T-cell (primary cell): ENCODE measurements around the gene DCN. TPM values are rescaled to one million over a fixed set of nuclear protein-coding genes. Genes with fewer than 3 reads are reported as not detected.

Experiments
- ATAC-seq, 4 experiments: fragments of 200-7000 bp in 3 of 4; fragments of 150-1000 bp in 1 of 4; cut with Tn5 transposase; replicated peaks in 1 of 4; 1 replicate in 3 of 4; 2 replicates in 1 of 4; pipeline ENCODE4 v1.10.0; 2021; ENCODE audit warnings: moderate library complexity in 3 of 4, mild to moderate bottlenecking in 2 of 4, moderate number of reproducible peaks in 1 of 4
- CTCF ChIA-PET, 2 donors: fragments of 300-600 bp; sonication (Branson Sonifier 250); formaldehyde crosslinking; loops; one replicate each; lab custom pipeline; 2022; ENCODE audit warnings: antibody characterized with exemption in 2 of 2; lab: Charles Lee
- POLR2A ChIA-PET, 2 donors: fragments of 300-600 bp; sonication (Branson Sonifier 250); formaldehyde crosslinking; loops; one replicate each; lab custom pipeline; 2022; ENCODE audit warnings: antibody characterized with exemption in 2 of 2; lab: Charles Lee
- DNase-seq, 35 experiments: peaks; one replicate each; pipeline versions ENCODE4 v3.0.0 to v3.0.0-alpha.2; 2013 to 2023
- H3K27ac ChIP-seq: one replicate; pipeline ENCODE4 v1.5.1; 2013; ENCODE audit warnings: low read length
- H3K27me3 ChIP-seq, 2 experiments: replicated peaks in 1 of 2; 1 replicate in 1 of 2; 2 replicates in 1 of 2; pipeline versions ENCODE4 v1.6.1 to v1.7.0; 2013; ENCODE audit warnings: low read length in 1 of 2, mixed read lengths in 1 of 2; ENCODE audit not compliant: control insufficient read depth in 2 of 2, insufficient read depth in 2 of 2; ENCODE audit errors: extremely low read depth in 1 of 2
- H3K36me3 ChIP-seq, 2 donors: 1 replicate in 1 of 2; 2 replicates in 1 of 2; pipeline versions ENCODE4 v1.6.1 to v1.7.0; 2013; ENCODE audit warnings: low read length in 1 of 2; ENCODE audit not compliant: control insufficient read depth in 2 of 2, insufficient read depth in 1 of 2; ENCODE audit errors: extremely low read depth in 1 of 2
- H3K4me1 ChIP-seq, 2 experiments: 1 replicate in 1 of 2; 2 replicates in 1 of 2; pipeline versions ENCODE4 v1.6.1 to v1.7.0; 2013; ENCODE audit warnings: low read length in 2 of 2, mixed read lengths in 1 of 2; ENCODE audit not compliant: insufficient read depth in 2 of 2, control insufficient read depth in 1 of 2; ENCODE audit errors: extremely low read depth in 1 of 2
- H3K4me3 ChIP-seq, 2 donors: 1 replicate in 1 of 2; 2 replicates in 1 of 2; pipeline versions ENCODE4 v1.5.1 to v1.7.0; 2013; ENCODE audit warnings: mild to moderate bottlenecking in 2 of 2, low read length in 1 of 2, moderate library complexity in 1 of 2; ENCODE audit not compliant: control insufficient read depth in 1 of 2; ENCODE audit errors: extremely low read depth in 1 of 2
- H3K9me3 ChIP-seq: 2 replicates; pipeline ENCODE4 v1.7.0; 2013
- H3K27ac Mint-ChIP-seq, 2 donors: one replicate each; pipeline ENCODE4 v1.8.0; 2020 to 2021; ENCODE audit warnings: mild to moderate bottlenecking in 2 of 2, mixed read lengths in 2 of 2
- H3K27me3 Mint-ChIP-seq, 2 donors: one replicate each; pipeline ENCODE4 v1.8.0; 2021 to 2022; ENCODE audit warnings: mixed read lengths in 2 of 2
- H3K36me3 Mint-ChIP-seq: one replicate; pipeline ENCODE4 v1.8.0; 2021; ENCODE audit warnings: mixed read lengths
- H3K4me1 Mint-ChIP-seq, 3 donors: one replicate each; pipeline ENCODE4 v1.8.0; 2020 to 2022; ENCODE audit warnings: mixed read lengths in 3 of 3, mild to moderate bottlenecking in 1 of 3
- H3K4me3 Mint-ChIP-seq, 3 donors: one replicate each; pipeline ENCODE4 v1.8.0; 2020 to 2022; ENCODE audit warnings: mild to moderate bottlenecking in 3 of 3, mixed read lengths in 3 of 3, moderate library complexity in 3 of 3
- H3K9me3 Mint-ChIP-seq, 3 donors: one replicate each; pipeline ENCODE4 v1.8.0; 2020 to 2022; ENCODE audit warnings: mixed read lengths in 3 of 3
- WGBS: methylation state at CpG from one replicate; pipeline ENCODE4 v1.1.5; 2013; ENCODE audit warnings: missing lambda C conversion rate; ENCODE audit not compliant: insufficient coverage; 5-methylcytosine and 5-hydroxymethylcytosine counted together
- total RNA-seq, 35 experiments: library from RNA in 6 of 35; stranded (reverse) in 6 of 35; fragments of 120-200 nt in 1 of 35; gene quantifications; one replicate each; pipeline versions ENCODE4 v1.2.1 to v1.2.4 and lab custom pipeline; 2013 to 2026

The DCN gene
- total RNA-seq, 5 donors from 2014 or later (not counting 1 experiment from before 2014, with no cell fraction given), result 3.4 to 6.9 (median 6.8) TPM; not detected in 2

DNA sequence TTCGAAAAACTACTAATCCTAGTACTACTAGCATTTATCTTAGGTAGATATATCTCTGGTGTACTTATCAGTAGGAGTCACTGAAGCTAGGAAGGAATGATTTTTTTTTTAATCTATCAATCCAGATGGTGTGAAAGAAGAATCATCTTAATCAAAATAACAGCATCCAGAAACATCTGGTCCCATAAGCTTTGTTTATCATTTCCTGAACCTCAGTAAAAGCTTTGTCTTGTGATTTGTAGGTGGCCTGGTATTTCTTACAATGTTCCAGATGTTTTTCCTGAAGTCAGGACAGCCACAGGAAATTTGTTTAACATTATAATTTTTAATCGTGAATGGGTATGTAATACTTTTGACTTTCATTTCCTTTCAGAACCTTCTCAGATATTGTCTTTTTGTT lies 43.3 kb downstream of the DCN start:
- no CpG with 5 or more reads among the region's 2 CpGs for WGBS
- H3K4me1 ChIP-seq, result no peaks in the 10 kb centered on the region
- H3K36me3 Mint-ChIP-seq, result no peaks in the 10 kb centered on the region
- no peaks in the 10 kb centered on the region for H3K9me3 ChIP-seq
- CTCF ChIA-PET, result no interaction called here
- peaks cover 2 to 7% of the 10 kb centered on the region in 2 donors for H3K27me3 Mint-ChIP-seq
- H3K9me3 Mint-ChIP-seq, result peaks cover 0 to 3% (median 0%) of the 10 kb centered on the region in 3 donors
- no peak overlapping the region for H3K27ac ChIP-seq
- no peak overlapping the region for H3K27ac Mint-ChIP-seq
- H3K4me3 Mint-ChIP-seq, result no peak overlapping the region
- POLR2A ChIA-PET, result no interaction called here
- no peaks in the 10 kb centered on the region for H3K36me3 ChIP-seq
- H3K27me3 ChIP-seq, result no peaks in the 10 kb centered on the region
- H3K4me1 Mint-ChIP-seq, result no peaks in the 10 kb centered on the region
- ATAC-seq (no peak), DNase-seq (no peak)
- H3K4me3 ChIP-seq, result no peak overlapping the region

GRCh38 chr12:91138337-91138920 lies 44.2 kb downstream of the DCN start:
- ChIA-PET POLR2A (no interaction called here), CTCF (interaction anchor here in 1 of 2 donors (0.6 kb wide), 1 partner anchor 15 kb away, joined by 3 read pairs; no protein-coding TSS in a partner anchor)
- H3K27me3 Mint-ChIP-seq, result peaks cover 2 to 7% of the 10 kb centered on the region in 2 donors
- no peak overlapping the region for H3K27ac Mint-ChIP-seq
- H3K27ac ChIP-seq, result no peak overlapping the region
- no peak overlapping the region for H3K4me3 ChIP-seq
- WGBS, result no CpG with 5 or more reads among the region's 1 CpG
- ATAC-seq (no peak), DNase-seq (no peak)
- peaks cover 0 to 3% (median 0%) of the 10 kb centered on the region in 3 donors for H3K9me3 Mint-ChIP-seq
- H3K4me1 Mint-ChIP-seq, result no peaks in the 10 kb centered on the region
- H3K9me3 ChIP-seq, result no peaks in the 10 kb centered on the region
- H3K4me1 ChIP-seq, result no peaks in the 10 kb centered on the region
- no peaks in the 10 kb centered on the region for H3K36me3 ChIP-seq
- H3K4me3 Mint-ChIP-seq, result no peak overlapping the region
- H3K36me3 Mint-ChIP-seq, result no peaks in the 10 kb centered on the region
- no peaks in the 10 kb centered on the region for H3K27me3 ChIP-seq

- no CpG with 5 or more reads among the region's 1 CpG for WGBS
- CTCF ChIA-PET, result no interaction called here
These were observed 48.7 kb downstream of the DCN start for GRCh38 chr12:91133871-91134270.

GRCh38 chr12:91129662-91130362 lies 52.8 kb downstream of the DCN start:
- Mint-ChIP-seq H3K36me3 (no peaks in the 10 kb centered on the region), H3K4me3 (no peak overlapping the region), H3K9me3 (no peaks in the 10 kb centered on the region), H3K27ac (no peak overlapping the region), H3K27me3 (peaks cover 0 to 3% of the 10 kb centered on the region in 2 donors), H3K4me1 (no peaks in the 10 kb centered on the region)
- ATAC-seq, result no peak
- no peak overlapping the region for H3K4me3 ChIP-seq
- H3K4me1 ChIP-seq, result no peaks in the 10 kb centered on the region
- H3K27me3 ChIP-seq, result no peaks in the 10 kb centered on the region
- H3K36me3 ChIP-seq, result no peaks in the 10 kb centered on the region
- no peak for DNase-seq
- 40% methylated on average over 1 of the region's 2 CpGs for WGBS
- no peak overlapping the region for H3K27ac ChIP-seq
- ChIA-PET CTCF (no interaction called here), POLR2A (no interaction called here)
- no peaks in the 10 kb centered on the region for H3K9me3 ChIP-seq

More at GRCh38 chr12:91133871-91134270, 48.7 kb downstream of the DCN start:
- no peaks in the 10 kb centered on the region for H3K36me3 Mint-ChIP-seq
- Histone ChIP-seq H3K27me3 (no peaks in the 10 kb centered on the region), H3K4me3 (no peak overlapping the region), H3K4me1 (no peaks in the 10 kb centered on the region), H3K36me3 (no peaks in the 10 kb centered on the region), H3K9me3 (no peaks in the 10 kb centered on the region), H3K27ac (no peak overlapping the region)
- H3K27me3 Mint-ChIP-seq, result peaks cover 0 to 2% of the 10 kb centered on the region in 2 donors
- no peak for DNase-seq
- H3K27ac Mint-ChIP-seq, result no peak overlapping the region
- ATAC-seq, result no peak
- H3K4me1 Mint-ChIP-seq, result no peaks in the 10 kb centered on the region
- POLR2A ChIA-PET, result no interaction called here
- H3K9me3 Mint-ChIP-seq, result peaks cover 0 to 3% (median 0%) of the 10 kb centered on the region in 3 donors
- no peak overlapping the region for H3K4me3 Mint-ChIP-seq

- WGBS, result 70% methylated on average over 1 of the region's 3 CpGs
- H3K4me3 ChIP-seq, result no peak overlapping the region
- ATAC-seq (no peak), DNase-seq (no peak)
- no peak overlapping the region for H3K4me3 Mint-ChIP-seq
- no peaks in the 10 kb centered on the region for H3K36me3 ChIP-seq
- no peak overlapping the region for H3K27ac ChIP-seq
- no peaks in the 10 kb centered on the region for H3K36me3 Mint-ChIP-seq
- POLR2A ChIA-PET, result no interaction called here
- H3K27ac Mint-ChIP-seq, result no peak overlapping the region
- peaks cover 0 to 3% of the 10 kb centered on the region in 2 donors for H3K27me3 Mint-ChIP-seq
- CTCF ChIA-PET, result no interaction called here
- H3K27me3 ChIP-seq, result no peaks in the 10 kb centered on the region
- no peaks in the 10 kb centered on the region for H3K9me3 ChIP-seq
- no peaks in the 10 kb centered on the region for H3K4me1 Mint-ChIP-seq
- no peaks in the 10 kb centered on the region for H3K4me1 ChIP-seq
- H3K9me3 Mint-ChIP-seq, result no peaks in the 10 kb centered on the region
These were observed 54.9 kb downstream of the DCN start for GRCh38 chr12:91127751-91128150.

DNA sequence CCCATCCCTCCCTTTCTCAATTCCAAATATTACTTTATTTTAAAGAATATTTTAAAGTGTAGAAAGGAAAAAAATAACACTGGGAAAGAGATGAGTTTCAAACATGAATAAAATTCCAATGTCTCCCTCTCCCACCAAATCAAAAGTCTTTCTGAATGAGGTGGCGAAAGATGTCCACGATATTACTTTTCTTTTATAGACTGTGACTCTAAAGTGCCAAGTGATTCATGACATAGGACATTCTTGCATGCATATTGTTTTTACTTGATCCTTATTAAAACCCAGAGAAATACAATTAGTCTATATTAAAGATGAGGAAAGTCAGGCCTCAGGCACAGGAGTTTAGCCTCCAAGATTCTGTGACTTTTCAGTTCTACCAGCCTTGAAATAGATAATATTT lies 55.3 kb downstream of the DCN start:
- no CpG with 5 or more reads among the region's 2 CpGs for WGBS
- no peak overlapping the region for H3K4me3 ChIP-seq
- H3K36me3 ChIP-seq, result no peaks in the 10 kb centered on the region
- ChIA-PET CTCF (no interaction called here), POLR2A (no interaction called here)
- H3K9me3 ChIP-seq, result no peaks in the 10 kb centered on the region
- ATAC-seq (no peak), DNase-seq (no peak)
- no peak overlapping the region for H3K4me3 Mint-ChIP-seq
- peaks cover 0 to 3% of the 10 kb centered on the region in 2 donors for H3K27me3 Mint-ChIP-seq
- H3K4me1 Mint-ChIP-seq, result no peaks in the 10 kb centered on the region
- H3K27me3 ChIP-seq, result no peaks in the 10 kb centered on the region
- no peak overlapping the region for H3K27ac Mint-ChIP-seq
- H3K9me3 Mint-ChIP-seq, result no peaks in the 10 kb centered on the region
- no peak overlapping the region for H3K27ac ChIP-seq
- no peaks in the 10 kb centered on the region for H3K4me1 ChIP-seq
- H3K36me3 Mint-ChIP-seq, result no peaks in the 10 kb centered on the region
